ENCODE results near the gene TEX264. TPM values are rescaled to one million over a fixed set of nuclear protein-coding genes. Genes with fewer than 3 reads are reported as not detected.

TEX264 gene
- total RNA-seq, 1 experiment from 2014 or later: 21.4 TPM

GRCh38 chr3:51630513-51630912 lies 40.5 kb upstream of the TEX264 start:
- H3K36me3 ChIP-seq (ENCODE audit: insufficient read depth, low read length, poor library complexity, severe bottlenecking): no peaks in the 10 kb centered on the region
- no peaks in the 10 kb centered on the region for H3K27me3 ChIP-seq (replicated peaks; ENCODE audit: insufficient read depth, low read depth, low read length, poor library complexity)
- no peak for TF ChIP-seq EZH2 (IDR thresholded peaks at IDR 0.05; ENCODE audit: borderline replicate concordance, low read depth, low read length, poor library complexity, severe bottlenecking)
- no peak for TF ChIP-seq CTCF (conservative IDR thresholded peaks at IDR 0.05; ENCODE audit: low read depth, low read length)
- intact Hi-C loops (cut with micrococcal nuclease; ENCODE audit: unreplicated experiment): no loop called here
- CTCF ChIA-PET: no interaction called here
- H3K9me3 ChIP-seq (ENCODE audit: low read depth, low read length, poor library complexity, severe bottlenecking): no peaks in the 10 kb centered on the region
- DNase-seq (ENCODE audit: low spot score): no peak
- POLR2A ChIA-PET (ENCODE audit: low non-redundant PET): no interaction called here
- no peak overlapping the region for H3K27ac ChIP-seq (ENCODE audit: low read depth, low read length, poor library complexity, severe bottlenecking)
- H3K4me1 ChIP-seq (ENCODE audit: insufficient read depth, low read length, poor library complexity, severe bottlenecking): no peaks in the 10 kb centered on the region
- no TSS peak for BruUV-seq (replicated peaks)
- no peak overlapping the region for H3K4me3 ChIP-seq (ENCODE audit: low read depth, low read length, poor library complexity, severe bottlenecking)

- no peaks in the 10 kb centered on the region for H3K4me1 ChIP-seq (ENCODE audit: insufficient read depth, low read length, poor library complexity, severe bottlenecking)
- BruUV-seq (replicated peaks): no TSS peak
- intact Hi-C loops (cut with micrococcal nuclease; ENCODE audit: unreplicated experiment): no loop called here
- no peaks in the 10 kb centered on the region for H3K9me3 ChIP-seq (ENCODE audit: low read depth, low read length, poor library complexity, severe bottlenecking)
- TF ChIP-seq CTCF (conservative IDR thresholded peaks at IDR 0.05; ENCODE audit: low read depth, low read length) (no peak), EZH2 (IDR thresholded peaks at IDR 0.05; ENCODE audit: borderline replicate concordance, low read depth, low read length, poor library complexity, severe bottlenecking) (no peak)
- H3K36me3 ChIP-seq (ENCODE audit: insufficient read depth, low read length, poor library complexity, severe bottlenecking): no peaks in the 10 kb centered on the region
- H3K27me3 ChIP-seq (replicated peaks; ENCODE audit: insufficient read depth, low read depth, low read length, poor library complexity): no peaks in the 10 kb centered on the region
- no peak for DNase-seq (ENCODE audit: low spot score)
- no peak overlapping the region for H3K4me3 ChIP-seq (ENCODE audit: low read depth, low read length, poor library complexity, severe bottlenecking)
- ChIA-PET POLR2A (ENCODE audit: low non-redundant PET) (no interaction called here), CTCF (no interaction called here)
- H3K27ac ChIP-seq (ENCODE audit: low read depth, low read length, poor library complexity, severe bottlenecking): no peak overlapping the region
Observed at GRCh38 chr3:51637144-51637940, 33.7 kb upstream of the TEX264 start.

GRCh38 chr3:51637941-51638471 lies 33.0 kb upstream of the TEX264 start:
- intact Hi-C loops (cut with micrococcal nuclease; ENCODE audit: unreplicated experiment): loop anchor here (2.0 kb wide), 1 partner anchor 137 kb away; the partner anchor contains the start of gene DCAF1
- Histone ChIP-seq H3K4me3 (ENCODE audit: low read depth, low read length, poor library complexity, severe bottlenecking) (no peak overlapping the region), H3K9me3 (ENCODE audit: low read depth, low read length, poor library complexity, severe bottlenecking) (no peaks in the 10 kb centered on the region), H3K27me3 (replicated peaks; ENCODE audit: insufficient read depth, low read depth, low read length, poor library complexity) (no peaks in the 10 kb centered on the region), H3K27ac (ENCODE audit: low read depth, low read length, poor library complexity, severe bottlenecking) (no peak overlapping the region), H3K36me3 (ENCODE audit: insufficient read depth, low read length, poor library complexity, severe bottlenecking) (no peaks in the 10 kb centered on the region), H3K4me1 (ENCODE audit: insufficient read depth, low read length, poor library complexity, severe bottlenecking) (no peaks in the 10 kb centered on the region)
- BruUV-seq (replicated peaks): no TSS peak
- TF ChIP-seq EZH2 (IDR thresholded peaks at IDR 0.05; ENCODE audit: borderline replicate concordance, low read depth, low read length, poor library complexity, severe bottlenecking) (no peak), CTCF (conservative IDR thresholded peaks at IDR 0.05; ENCODE audit: low read depth, low read length) (peak; percentile 64)
- CTCF ChIA-PET: no interaction called here
- POLR2A ChIA-PET (ENCODE audit: low non-redundant PET): no interaction called here
- DNase-seq (ENCODE audit: low spot score): peak; percentile 49

Data from A673 (cell line).